OCI-LY7 (cell line): ENCODE data around the gene IMPA2. TPM values are rescaled to one million over a fixed set of nuclear protein-coding genes. Genes with fewer than 3 reads are reported as not detected.
A peak's percentile ranks its signal among the peaks of the same experiment; 100 is the strongest.

Experiments
- BruUV-seq: library from RNA; stranded (reverse); fragments of 400-500 nt; replicated peaks from 2 replicates; lab custom pipeline; 2021; lab: Mats Ljungman, UMichigan
- CTCF ChIA-PET: fragments of 300-600 bp; sonication (Branson Sonifier 250); formaldehyde crosslinking; loops from one replicate; lab custom pipeline; 2022; ENCODE audit warnings: antibody characterized with exemption; ENCODE audit not compliant: unreplicated experiment; lab: Charles Lee
- POLR2A ChIA-PET: fragments of 300-600 bp; sonication (Branson Sonifier 250); formaldehyde crosslinking; loops from one replicate; lab custom pipeline; 2022; ENCODE audit warnings: antibody characterized with exemption; lab: Charles Lee
- DNase-seq: peaks from one replicate; pipeline ENCODE4 v3.0.0-alpha.2; 2015; ENCODE audit warnings: low spot score
- H2AFZ ChIP-seq: fragments of 200-600 bp; sonication (generic), shearing (Covaris generic); 2 replicates; pipeline ENCODE4 v1.6.1; 2014; ENCODE audit warnings: mild to moderate bottlenecking, antibody characterized with exemption, low read length, moderate library complexity
- H3K27ac ChIP-seq: fragments of 200-600 bp; sonication (generic); 2 replicates; pipeline ENCODE4 v1.5.1; 2014; ENCODE audit warnings: mixed run types, low read depth, mild to moderate bottlenecking, moderate library complexity, low read length, inconsistent platforms; ENCODE audit not compliant: poor library complexity, severe bottlenecking
- H3K36me3 ChIP-seq: fragments of 200-600 bp; sonication (generic); 2 replicates; pipeline ENCODE4 v1.6.1; 2014; ENCODE audit warnings: mild to moderate bottlenecking, antibody characterized with exemption, low read length, moderate library complexity, mixed read lengths; ENCODE audit not compliant: insufficient read depth
- H3K4me1 ChIP-seq: fragments of 200-600 bp; sonication (generic); 2 replicates; pipeline ENCODE4 v1.5.1; 2014; ENCODE audit warnings: mild to moderate bottlenecking, low read length; ENCODE audit not compliant: insufficient read depth, poor library complexity, severe bottlenecking
- H3K4me2 ChIP-seq: fragments of 200-600 bp; sonication (generic); 2 replicates; pipeline ENCODE4 v1.6.1; 2014; ENCODE audit warnings: mild to moderate bottlenecking, low read length
- H3K4me3 ChIP-seq: fragments of 200-600 bp; sonication (generic); 2 replicates; pipeline ENCODE4 v1.5.1; 2014; ENCODE audit warnings: mild to moderate bottlenecking, low read depth, low read length; ENCODE audit not compliant: poor library complexity, severe bottlenecking
- H3K79me2 ChIP-seq: fragments of 200-600 bp; sonication (generic); 2 replicates; pipeline ENCODE4 v1.6.1; 2016; ENCODE audit warnings: low read depth, mild to moderate bottlenecking, low read length, moderate library complexity, mixed read lengths; ENCODE audit not compliant: insufficient read depth
- H3K9me2 ChIP-seq: fragments of 200-600 bp; sonication (generic); 2 replicates; pipeline ENCODE4 v1.6.1; 2016; ENCODE audit warnings: mild to moderate bottlenecking, low read length, mixed read lengths; ENCODE audit not compliant: insufficient read depth
- H3K9me3 ChIP-seq: fragments of 200-600 bp; sonication (generic); 2 replicates; pipeline ENCODE4 v1.6.1; 2014; ENCODE audit warnings: mild to moderate bottlenecking, mixed run types, low read length, mixed read lengths
- H4K20me1 ChIP-seq: fragments of 200-600 bp; sonication (generic); 2 replicates; pipeline ENCODE4 v1.6.1; 2014; ENCODE audit warnings: mild to moderate bottlenecking, antibody characterized with exemption, low read length, moderate library complexity, mixed read lengths; ENCODE audit not compliant: insufficient read depth
- EZH2phosphoT487 ChIP-seq: fragments of 200-600 bp; sonication (generic); IDR thresholded peaks from 2 replicates; pipeline ENCODE4 v1.6.1; 2018; ENCODE audit warnings: low read depth, borderline replicate concordance, mild to moderate bottlenecking, mixed run types, antibody characterized with exemption, low read length, moderate library complexity, mixed read lengths
- intact Hi-C: fragments of 100-400 bp; cut with micrococcal nuclease; formaldehyde crosslinking; loops from one replicate; pipeline ENCODE4 v1.10.0; 2022; ENCODE audit not compliant: unreplicated experiment
- total RNA-seq, 2 experiments: library from RNA; depleted of rRNA in 1 of 2; stranded (reverse); fragments of >200 nt in 1 of 2; shearing (Covaris generic) in 1 of 2; gene quantifications; 2 replicates each; pipeline ENCODE4 v1.2.3, GENCODE V29; 2014 to 2022
- TF ChIP-seq, protein P1 (sequence below): fragments of 200-600 bp; sonication (generic); conservative IDR thresholded peaks from 2 replicates; pipeline ENCODE4 v1.5.1; 2014; ENCODE audit warnings: mild to moderate bottlenecking, antibody characterized with exemption, low read length, moderate library complexity, mixed read lengths

Gene IMPA2
- total RNA-seq, 2 experiments from 2014 or later = 51.9 to 59.0 TPM

GRCh38 chr18:11981543-11982366 lies 448 bp downstream of the IMPA2 start:
- CTCF ChIA-PET = interaction anchor here (0.7 kb wide), 1 partner anchor 422 kb away, joined by 3 read pairs; no protein-coding TSS in a partner anchor
- peak overlapping the region; percentile 91 for H3K4me3 ChIP-seq

GRCh38 chr18:11982981-11983380 lies 1.7 kb downstream of the IMPA2 start:
- DNase-seq = no peak
- TF ChIP-seq EZH2phosphoT487 = no peak
- TF ChIP-seq, protein P1, sequence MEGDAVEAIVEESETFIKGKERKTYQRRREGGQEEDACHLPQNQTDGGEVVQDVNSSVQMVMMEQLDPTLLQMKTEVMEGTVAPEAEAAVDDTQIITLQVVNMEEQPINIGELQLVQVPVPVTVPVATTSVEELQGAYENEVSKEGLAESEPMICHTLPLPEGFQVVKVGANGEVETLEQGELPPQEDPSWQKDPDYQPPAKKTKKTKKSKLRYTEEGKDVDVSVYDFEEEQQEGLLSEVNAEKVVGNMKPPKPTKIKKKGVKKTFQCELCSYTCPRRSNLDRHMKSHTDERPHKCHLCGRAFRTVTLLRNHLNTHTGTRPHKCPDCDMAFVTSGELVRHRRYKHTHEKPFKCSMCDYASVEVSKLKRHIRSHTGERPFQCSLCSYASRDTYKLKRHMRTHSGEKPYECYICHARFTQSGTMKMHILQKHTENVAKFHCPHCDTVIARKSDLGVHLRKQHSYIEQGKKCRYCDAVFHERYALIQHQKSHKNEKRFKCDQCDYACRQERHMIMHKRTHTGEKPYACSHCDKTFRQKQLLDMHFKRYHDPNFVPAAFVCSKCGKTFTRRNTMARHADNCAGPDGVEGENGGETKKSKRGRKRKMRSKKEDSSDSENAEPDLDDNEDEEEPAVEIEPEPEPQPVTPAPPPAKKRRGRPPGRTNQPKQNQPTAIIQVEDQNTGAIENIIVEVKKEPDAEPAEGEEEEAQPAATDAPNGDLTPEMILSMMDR = no peak
- TSS peak; percentile 68 for BruUV-seq
- H3K4me3 ChIP-seq = peak overlapping the region; percentile 91
- H2AFZ ChIP-seq = no peak overlapping the region
- H3K4me2 ChIP-seq = peak overlapping the region; percentile 91
- CTCF ChIA-PET = no interaction called here
- no peaks in the 10 kb centered on the region for H3K79me2 ChIP-seq
- no peaks in the 10 kb centered on the region for H3K9me2 ChIP-seq
- H3K4me1 ChIP-seq = peaks cover 15% of the 10 kb centered on the region
- H3K9me3 ChIP-seq = no peaks in the 10 kb centered on the region
- H3K36me3 ChIP-seq = no peaks in the 10 kb centered on the region
- 0 out of 2 replicates have a peak, but pooled peaks cover 3% of the 10 kb centered on the region for H4K20me1 ChIP-seq
- no peak overlapping the region for H3K27ac ChIP-seq
- POLR2A ChIA-PET = interaction anchor here (0.5 to 1.9 kb wide), 3 partner anchors 13 to 394 kb away, joined by 3 to 12 read pairs (median 3); partner anchors contain the start of gene AFG3L2
- intact Hi-C loops = no loop called here

More at GRCh38 chr18:11981543-11982366, 448 bp downstream of the IMPA2 start:
- POLR2A ChIA-PET = interaction anchor here (0.5 to 1.9 kb wide), 12 partner anchors 12 to 336 kb away, joined by 3 to 12 read pairs (median 4); no protein-coding TSS in a partner anchor
- Histone ChIP-seq H3K9me3 (no peaks in the 10 kb centered on the region), H3K27ac (peak overlapping the region; percentile 39), H4K20me1 (0 out of 2 replicates have a peak, but pooled peaks cover 3% of the 10 kb centered on the region), H3K4me2 (peak overlapping the region; percentile 91), H3K36me3 (no peaks in the 10 kb centered on the region), H3K9me2 (no peaks in the 10 kb centered on the region), H3K4me1 (peaks cover 15% of the 10 kb centered on the region), H3K79me2 (no peaks in the 10 kb centered on the region), H2AFZ (peak overlapping the region; percentile 77; the same call in 1 of the 2 replicates)
- BruUV-seq = no TSS peak
- peak; percentile 45 for DNase-seq
- no peak for TF ChIP-seq EZH2phosphoT487
- TF ChIP-seq, protein P1 = no peak
- intact Hi-C loops = loop anchor here (1.0 kb wide), 3 partner anchors 73 to 396 kb away; partner anchors contain the start of genes AFG3L2, CHMP1B and MPPE1
